ENCODE data around the gene SEPTIN11.

SEPTIN11 gene

GRCh38 chr4:76949276-76950051 lies at the start of gene SEPTIN11:
Gene SEPTIN11 (plus strand): TSS chr4:76949752. CDS start chr4:76949904, 152 bp downstream.
- peak; percentile 38 to 70 for DNase-seq

- DNase-seq = no peak
These were observed 47.2 kb upstream of the SEPTIN11 start for GRCh38 chr4:76902233-76902890.

GRCh38 chr4:76904646-76905190 lies 44.8 kb upstream of the SEPTIN11 start:
- no peak for DNase-seq

- DNase-seq = no peak
These were observed 44.0 kb upstream of the SEPTIN11 start for GRCh38 chr4:76905521-76905920.

DNA sequence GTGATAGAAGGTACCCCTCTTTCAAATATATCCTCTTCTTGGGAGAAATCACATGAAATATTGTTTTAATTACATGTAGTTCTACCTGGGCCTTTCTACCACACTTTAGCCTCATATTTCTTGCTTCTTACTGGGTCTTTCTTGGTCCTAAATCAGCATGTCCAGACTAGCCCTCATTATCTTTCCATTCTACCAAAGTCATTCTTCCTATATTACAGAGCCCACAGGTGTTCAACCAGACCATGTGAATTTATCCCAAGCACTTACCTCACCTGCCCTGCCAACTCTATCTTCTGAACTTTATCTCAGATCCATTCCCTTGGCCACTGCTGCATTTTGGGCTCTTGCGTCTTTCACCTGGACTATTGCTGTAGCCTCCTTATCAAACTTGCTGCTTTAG lies 39.8 kb upstream of the SEPTIN11 start:
- DNase-seq = no peak

DNA sequence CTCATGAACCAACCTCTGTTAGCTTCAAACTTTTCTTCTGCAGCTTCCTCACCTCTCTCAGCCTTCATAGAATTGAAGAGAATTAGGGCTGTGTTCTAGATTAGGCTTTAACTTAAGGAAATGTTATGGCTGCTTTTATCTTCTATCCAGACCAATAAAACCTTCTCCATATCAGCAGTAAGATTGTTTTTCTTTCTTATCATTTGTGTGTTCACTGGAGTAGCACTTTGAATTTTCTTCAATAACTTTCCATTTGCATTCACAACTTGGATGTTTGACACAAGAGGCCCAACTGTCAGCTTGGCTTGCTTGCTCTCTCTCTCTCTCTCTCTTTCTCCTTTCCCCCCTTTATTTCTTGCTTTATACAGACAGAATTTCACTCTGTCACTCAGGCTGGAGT lies 28.8 kb upstream of the SEPTIN11 start:
- DNase-seq = no peak

DNA sequence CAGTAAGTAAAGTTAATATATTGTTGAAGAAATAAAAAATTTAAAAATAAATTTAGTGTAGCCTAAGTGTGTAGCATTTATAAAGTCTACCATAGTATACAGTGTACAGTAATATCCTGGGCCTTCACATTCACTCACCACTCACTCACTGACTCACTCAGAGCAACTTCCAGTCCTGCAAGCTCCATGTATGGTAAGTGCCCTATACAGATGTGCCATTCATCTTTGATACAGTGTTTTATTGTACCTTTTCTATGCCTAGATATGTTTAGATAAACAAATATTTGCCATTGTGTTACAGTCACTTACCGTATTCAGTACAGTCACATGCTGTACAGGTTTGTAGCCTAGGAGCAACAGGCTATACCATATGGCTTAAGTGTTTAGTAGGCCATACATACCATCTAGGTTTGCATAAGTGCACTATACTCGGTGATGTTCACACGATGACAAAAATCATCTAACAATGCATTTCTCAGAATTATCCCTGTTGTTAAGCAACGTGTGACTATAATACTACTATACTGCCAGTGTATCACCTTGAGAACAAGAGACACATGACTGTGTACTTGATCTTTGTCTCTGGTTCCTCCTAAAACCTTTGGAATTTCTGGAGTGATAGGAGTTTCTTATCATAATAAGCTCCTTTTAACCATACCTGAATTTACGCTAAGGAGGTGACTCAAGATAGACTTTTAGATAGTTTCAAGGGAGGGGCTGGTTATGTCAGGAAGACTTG lies 25.8 kb upstream of the SEPTIN11 start:
- DNase-seq = no peak

- DNase-seq = no peak
These were observed 22.7 kb upstream of the SEPTIN11 start for GRCh38 chr4:76926841-76927240.

DNA sequence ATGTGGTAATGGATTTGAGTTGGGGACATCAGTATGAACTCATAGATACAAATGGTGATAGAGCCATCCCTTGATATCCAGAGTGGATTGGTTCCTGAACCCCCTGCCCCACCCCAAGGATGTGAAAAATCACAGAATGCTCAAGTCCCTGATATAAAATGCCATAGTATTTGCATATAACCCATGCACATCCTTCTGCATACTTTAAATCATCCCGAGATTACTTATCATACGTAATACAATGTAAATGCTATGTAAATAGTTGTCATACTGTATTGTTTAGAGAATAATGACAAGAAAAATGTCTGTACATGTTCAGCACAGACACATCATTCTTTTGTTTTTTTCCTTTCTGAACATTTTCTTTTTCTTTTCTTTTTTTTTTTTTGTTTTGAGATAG lies 18.9 kb upstream of the SEPTIN11 start:
- no peak for DNase-seq

GRCh38 chr4:76931087-76931486 lies 18.5 kb upstream of the SEPTIN11 start:
- DNase-seq = no peak

DNA sequence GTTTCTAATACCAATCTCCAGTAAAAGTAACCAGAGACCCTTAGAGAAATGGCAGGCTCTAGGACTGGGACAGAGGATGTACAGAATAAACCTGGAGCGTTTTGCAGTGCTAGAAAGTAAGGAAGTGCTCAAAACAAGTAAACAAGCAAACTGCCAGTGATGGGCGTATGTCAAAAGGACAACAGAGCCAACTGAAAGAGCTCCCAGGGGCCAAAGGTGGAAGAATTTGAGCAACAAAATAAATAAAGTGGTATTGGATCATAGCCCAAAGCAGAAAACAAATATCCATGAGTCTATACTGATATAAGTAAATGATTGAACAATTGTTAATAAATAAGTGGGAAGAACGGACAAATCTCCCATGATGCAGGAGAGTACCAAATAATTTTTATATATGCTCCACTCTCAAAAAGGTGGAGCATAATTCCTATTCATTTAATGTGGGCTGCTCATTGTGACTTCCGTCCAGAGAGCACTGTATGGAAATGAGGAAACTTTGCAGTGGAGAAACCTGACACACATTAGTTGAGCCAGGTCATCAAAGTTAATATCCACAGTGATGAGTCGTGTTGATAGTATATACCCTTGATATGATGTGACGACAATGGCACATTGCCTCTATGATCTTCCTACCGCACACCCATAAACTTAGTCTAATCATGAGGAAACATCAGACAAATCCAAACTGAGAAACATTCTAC lies 17.8 kb upstream of the SEPTIN11 start:
- DNase-seq = no peak

GRCh38 chr4:76939184-76939583 lies 10.4 kb upstream of the SEPTIN11 start:
- no peak for DNase-seq

- no peak for DNase-seq
These were observed 6.4 kb upstream of the SEPTIN11 start for GRCh38 chr4:76943129-76943620.

DNA sequence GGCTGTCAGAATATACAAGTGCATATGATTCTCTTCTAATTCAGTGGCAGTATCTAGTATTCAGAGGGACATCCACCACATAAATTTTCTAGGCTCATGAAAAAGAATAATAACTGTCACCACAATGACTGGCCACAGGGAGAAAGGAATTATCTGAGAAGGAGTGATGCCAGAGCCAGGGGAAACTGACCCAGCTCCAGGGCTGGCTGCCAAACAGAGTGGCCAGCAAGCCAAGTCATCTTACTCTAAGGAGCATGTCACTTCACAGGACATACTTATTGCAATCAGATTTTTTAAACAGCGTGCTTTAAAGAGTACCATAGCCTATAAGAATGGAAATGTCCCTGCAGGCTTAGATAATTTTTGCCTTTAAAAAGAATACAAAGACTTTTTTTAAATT lies 5.8 kb upstream of the SEPTIN11 start:
- peak; percentile 6 to 39 for DNase-seq

DNA sequence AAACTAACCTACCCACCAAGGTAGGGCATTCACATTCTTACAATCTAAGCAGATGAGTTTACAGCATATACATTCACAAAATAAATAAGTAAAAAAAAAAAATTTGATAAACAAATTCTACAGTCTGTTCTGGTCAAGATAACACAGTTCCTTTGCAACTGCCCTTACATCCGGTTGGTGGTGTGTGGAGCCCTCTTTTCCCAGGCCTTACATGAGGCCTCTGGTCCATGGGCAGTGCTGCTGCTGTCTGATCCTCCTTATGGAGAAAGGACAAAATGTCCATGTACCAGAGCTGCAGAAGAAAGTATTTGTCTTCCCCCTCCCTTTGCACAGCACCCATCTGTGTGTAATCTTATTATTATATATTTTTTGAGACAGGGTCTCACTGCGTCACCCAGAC lies 2.2 kb upstream of the SEPTIN11 start:
- DNase-seq = no peak

DNA sequence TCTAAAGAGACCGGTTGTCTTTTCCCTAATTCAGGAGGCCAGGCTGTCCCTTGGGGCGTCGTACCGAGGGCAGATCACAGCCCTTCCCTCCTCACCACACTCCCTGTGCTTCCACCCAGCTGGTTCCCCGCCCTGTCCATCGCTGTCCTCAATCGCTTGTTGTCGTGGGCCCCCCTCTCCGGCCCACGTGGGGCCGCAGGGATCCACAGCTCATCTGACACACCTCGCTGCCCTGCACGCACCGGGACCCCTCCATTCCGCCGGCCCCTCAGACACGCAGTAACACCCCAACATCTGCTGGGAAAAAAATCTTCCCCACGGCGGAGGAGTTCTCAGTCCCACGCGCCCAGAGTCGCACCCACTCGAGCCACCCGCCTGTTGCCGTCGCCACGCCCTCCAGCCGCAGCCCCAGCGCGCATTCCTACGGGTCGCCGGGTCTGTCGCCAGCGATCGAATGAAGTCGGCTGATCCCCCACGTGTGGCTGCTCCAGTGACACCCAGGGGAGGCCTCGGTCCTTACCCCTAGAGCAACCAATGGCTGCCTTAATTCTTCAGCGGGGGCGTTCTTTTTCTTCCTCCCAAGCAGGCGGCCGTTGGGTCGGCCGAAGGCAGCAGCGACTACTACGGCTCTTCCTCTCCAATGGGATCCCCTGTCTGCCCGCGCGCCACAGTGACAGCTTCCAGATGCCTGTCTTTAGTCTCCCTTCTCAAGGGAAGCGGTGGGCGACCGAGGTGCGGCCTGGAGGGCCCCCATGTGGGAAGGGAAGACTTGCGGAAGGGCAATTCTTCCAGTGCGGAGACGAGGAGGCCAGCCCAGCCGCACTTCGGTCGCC lies 893 bp upstream of the SEPTIN11 start:
- DNase-seq = peak in 1 of 2 experiments; percentile 22

DNA sequence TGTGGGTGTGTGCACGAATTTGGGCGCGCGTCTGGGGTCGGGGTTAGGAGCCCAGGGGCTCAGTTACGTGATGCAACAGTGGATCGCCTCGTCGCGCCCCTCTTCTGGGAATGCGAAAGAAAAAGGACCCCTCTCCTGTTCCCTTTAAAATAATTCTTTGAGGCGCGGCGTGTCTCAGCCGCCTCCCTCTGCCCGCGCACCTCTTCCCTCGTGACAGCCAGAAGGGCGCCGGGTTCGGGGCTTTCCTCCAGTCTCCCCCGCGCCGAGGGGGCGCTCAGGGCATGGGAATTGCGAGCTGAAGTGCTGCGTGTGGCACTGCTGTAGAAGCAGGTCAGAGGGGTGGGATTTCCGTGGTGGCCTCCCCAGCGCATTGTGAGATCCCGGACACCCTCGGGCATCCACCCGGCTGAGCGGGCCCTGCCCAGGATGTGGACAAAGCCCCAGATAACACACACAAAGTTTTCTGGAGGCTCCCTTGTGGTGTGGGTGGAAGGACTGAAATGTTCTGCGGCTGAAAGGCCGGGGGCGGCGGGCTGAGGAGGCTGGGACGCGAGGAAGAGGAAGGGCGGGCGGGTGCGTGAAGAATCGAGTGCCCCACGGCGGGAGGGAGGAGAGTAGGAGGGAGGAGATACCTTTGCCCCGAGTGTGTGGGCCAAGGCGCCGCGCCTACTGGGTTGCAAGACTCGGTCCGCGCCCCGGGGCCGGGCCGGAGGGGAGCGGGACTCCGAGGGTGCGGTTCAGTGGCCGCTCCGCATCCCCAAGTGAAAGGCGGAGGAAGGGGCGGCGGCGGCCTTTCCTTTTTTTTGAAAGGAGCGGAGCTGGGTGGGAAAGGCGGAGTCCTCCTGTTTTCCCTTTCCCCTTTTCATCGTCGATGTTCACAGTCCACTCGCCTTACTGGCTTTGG lies 752 bp downstream of the SEPTIN11 start:
- DNase-seq = no peak

DNA sequence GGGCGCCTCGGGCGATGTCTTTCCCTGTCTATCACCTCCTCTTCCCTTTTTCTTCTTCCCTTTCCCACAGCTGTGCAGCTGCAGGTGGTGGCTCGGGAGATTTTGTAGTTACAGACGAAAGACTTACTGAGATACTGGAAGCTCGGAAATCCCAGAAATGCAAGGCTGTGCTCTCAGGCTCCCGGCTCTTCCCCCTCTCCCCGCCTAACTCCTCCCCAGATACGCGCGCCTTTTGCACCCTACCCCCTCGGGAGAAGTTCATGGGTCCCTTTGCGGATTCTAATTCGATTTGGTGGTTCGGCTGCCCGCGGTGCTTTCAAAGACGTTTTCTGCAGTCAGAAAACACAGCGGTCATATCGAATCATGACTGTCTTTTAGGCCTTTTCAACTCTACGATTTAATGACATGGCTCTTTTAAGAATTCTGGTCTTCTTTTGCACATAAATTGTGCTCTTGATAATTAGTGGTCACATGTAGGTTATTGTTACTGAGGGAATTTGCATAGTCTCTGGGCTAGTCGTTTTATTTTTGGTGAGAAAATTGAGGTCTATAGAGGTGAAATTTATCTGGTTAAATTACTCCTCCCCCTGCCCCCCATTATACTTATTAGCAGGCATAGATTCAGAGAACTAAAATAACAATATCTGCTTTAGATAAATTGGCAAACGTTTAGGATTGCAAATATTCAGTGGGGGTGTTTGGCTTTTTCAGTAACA lies 1.6 kb downstream of the SEPTIN11 start:
- no peak for DNase-seq

- DNase-seq = no peak
These were observed 2.1 kb downstream of the SEPTIN11 start for GRCh38 chr4:76951672-76952010.

GRCh38 chr4:76952071-76952470 lies 2.5 kb downstream of the SEPTIN11 start:
- no peak for DNase-seq

Data from cerebellar nuclear complex (tissue), 1 donor.